H1 (cell line): ENCODE measurements around the gene BCKDHB. TPM values are rescaled to one million over a fixed set of nuclear protein-coding genes. Genes with fewer than 3 reads are reported as not detected.

Experiments
- CTCF ChIA-PET: fragments of 300-600 bp; sonication (Branson Sonifier 250); formaldehyde crosslinking; loops from one replicate; lab custom pipeline; 2021; ENCODE audit not compliant: partially characterized antibody; lab: Charles Lee
- POLR2A ChIA-PET: fragments of 300-600 bp; sonication (Branson Sonifier 250); formaldehyde crosslinking; loops from one replicate; lab custom pipeline; 2021; ENCODE audit warnings: inconsistent platforms; ENCODE audit not compliant: partially characterized antibody; lab: Charles Lee
- DNase-seq, 2 experiments: peaks; one replicate each; pipeline versions ENCODE4 v3.0.0 to v3.0.0-alpha.2; 2010 to 2022; ENCODE audit warnings: low spot score in 2 of 2, low read depth in 1 of 2, mixed read lengths in 1 of 2
- FAIRE-seq: peaks from 2 replicates; lab custom pipeline; 2011; peaks lifted over from hg19 to GRCh38; lab: Jason Lieb, UNC
- H2AFZ ChIP-seq: 2 replicates; pipeline ENCODE4 v1.8.1; 2012; ENCODE audit warnings: low read length, inconsistent platforms
- H2AK5ac ChIP-seq: 2 replicates; pipeline ENCODE4 v1.6.1; 2013; ENCODE audit warnings: low read depth, low read length
- H2BK120ac ChIP-seq: replicated peaks from 2 replicates; pipeline ENCODE3; 2013; ENCODE audit warnings: low read depth, low read length, inconsistent platforms
- H2BK12ac ChIP-seq: 2 replicates; pipeline ENCODE4 v1.6.1; 2013; ENCODE audit warnings: low read depth, low read length
- H2BK15ac ChIP-seq: 2 replicates; pipeline ENCODE4 v1.6.1; 2013; ENCODE audit warnings: low read length
- H2BK20ac ChIP-seq: 2 replicates; pipeline ENCODE4 v1.6.1; 2013; ENCODE audit warnings: low read length
- H2BK5ac ChIP-seq: 2 replicates; pipeline ENCODE4 v1.6.1; 2013; ENCODE audit warnings: low read depth, low read length
- H3K14ac ChIP-seq: 2 replicates; pipeline ENCODE4 v1.6.1; 2013; ENCODE audit warnings: inconsistent platforms; ENCODE audit not compliant: insufficient read length
- H3K18ac ChIP-seq: 2 replicates; pipeline ENCODE4 v1.6.1; 2013; ENCODE audit warnings: low read length; ENCODE audit errors: extremely low read depth
- H3K23ac ChIP-seq: 2 replicates; pipeline ENCODE4 v1.6.1; 2013; ENCODE audit warnings: inconsistent platforms; ENCODE audit not compliant: insufficient read length
- H3K23me2 ChIP-seq: 2 replicates; pipeline ENCODE4 v1.6.1; 2013; ENCODE audit warnings: low read depth, low read length
- H3K27ac ChIP-seq: 2 replicates; pipeline ENCODE4 v1.6.1; 2011; ENCODE audit warnings: low read depth, low read length, inconsistent platforms
- H3K27me3 ChIP-seq, 4 experiments: replicated peaks in 1 of 4; 1 replicate in 1 of 4; 2 replicates in 3 of 4; pipeline versions ENCODE4 v1.6.1 to v1.8.1; 2011 to 2013; ENCODE audit warnings: low read length in 3 of 4, mild to moderate bottlenecking in 3 of 4, inconsistent platforms in 2 of 4, mixed read lengths in 2 of 4, moderate library complexity in 1 of 4; ENCODE audit not compliant: control insufficient read depth in 3 of 4, insufficient read depth in 3 of 4; ENCODE audit errors: extremely low read depth in 1 of 4
- H3K36me3 ChIP-seq, 4 experiments: 2 replicates each; pipeline versions ENCODE4 v1.6.1 to v1.8.1; 2011 to 2013; ENCODE audit warnings: mild to moderate bottlenecking in 4 of 4, low read length in 3 of 4, moderate library complexity in 2 of 4, control low read depth in 1 of 4, inconsistent platforms in 1 of 4; ENCODE audit not compliant: insufficient read depth in 4 of 4, control insufficient read depth in 2 of 4
- H3K4ac ChIP-seq: replicated peaks from 2 replicates; pipeline ENCODE3; 2013; ENCODE audit warnings: low read length, low read depth, mixed read lengths, inconsistent platforms; ENCODE audit not compliant: insufficient read length
- H3K4me1 ChIP-seq, 4 experiments: replicated peaks in 1 of 4; 1 replicate in 1 of 4; 2 replicates in 3 of 4; pipeline versions ENCODE4 v1.6.1 to v1.8.1; 2011 to 2013; ENCODE audit warnings: low read length in 3 of 4, inconsistent platforms in 2 of 4, mixed read lengths in 1 of 4; ENCODE audit not compliant: insufficient read depth in 4 of 4, control insufficient read depth in 3 of 4
- H3K4me2 ChIP-seq, 2 experiments: 2 replicates each; pipeline versions ENCODE4 v1.6.1 to v1.8.1; 2011 to 2013; ENCODE audit warnings: low read depth in 2 of 2, low read length in 2 of 2, control low read depth in 1 of 2, inconsistent platforms in 1 of 2, mild to moderate bottlenecking in 1 of 2; ENCODE audit not compliant: insufficient read depth in 1 of 2
- H3K4me3 ChIP-seq, 4 experiments: fragments of 200-600, 300-600 bp in 1 of 4; sonication (generic), shearing (Covaris generic), sonication (Bioruptor Twin) in 1 of 4; 2 replicates each; pipeline versions ENCODE4 v1.5.1 to v1.8.1; 2011 to 2016; ENCODE audit warnings: low read length in 4 of 4, low read depth in 3 of 4, control low read depth in 2 of 4, inconsistent platforms in 2 of 4, mild to moderate bottlenecking in 2 of 4, mixed read lengths in 1 of 4, moderate library complexity in 1 of 4; ENCODE audit not compliant: insufficient read depth in 2 of 4; ENCODE audit errors: extremely low read depth in 1 of 4
- H3K56ac ChIP-seq: replicated peaks from 2 replicates; pipeline ENCODE3; 2013; ENCODE audit warnings: low read depth, mild to moderate bottlenecking, mixed read lengths, low read length, inconsistent platforms; ENCODE audit not compliant: insufficient read length
- H3K79me1 ChIP-seq: 2 replicates; pipeline ENCODE4 v1.6.1; 2013; ENCODE audit warnings: low read depth, low read length, control low read depth
- H3K79me2 ChIP-seq, 2 experiments: 2 replicates each; pipeline versions ENCODE4 v1.6.1 to v1.8.1; 2012 to 2013; ENCODE audit warnings: low read length in 2 of 2, mild to moderate bottlenecking in 2 of 2, inconsistent platforms in 1 of 2; ENCODE audit not compliant: insufficient read depth in 2 of 2, control insufficient read depth in 1 of 2
- H3K9ac ChIP-seq, 4 experiments: replicated peaks in 1 of 4; 1 replicate in 1 of 4; 2 replicates in 3 of 4; pipeline versions ENCODE4 v1.6.1 to v1.8.1; 2011 to 2013; ENCODE audit warnings: low read depth in 3 of 4, low read length in 3 of 4, control low read depth in 2 of 4, mild to moderate bottlenecking in 2 of 4, moderate library complexity in 2 of 4, inconsistent platforms in 1 of 4; ENCODE audit errors: extremely low read depth in 1 of 4
- H3K9me3 ChIP-seq, 2 experiments: 2 replicates each; pipeline versions ENCODE4 v1.6.1 to v1.8.1; 2012 to 2013; ENCODE audit warnings: mild to moderate bottlenecking in 2 of 2, moderate library complexity in 2 of 2, control low read depth in 1 of 2, inconsistent platforms in 1 of 2, low read depth in 1 of 2, low read length in 1 of 2, mixed read lengths in 1 of 2; ENCODE audit not compliant: insufficient read depth in 2 of 2
- H4K20me1 ChIP-seq, 2 experiments: replicated peaks in 1 of 2; 2 replicates each; pipeline versions ENCODE3 to v1.8.1; 2011 to 2013; ENCODE audit warnings: inconsistent platforms in 2 of 2, low read length in 2 of 2, mild to moderate bottlenecking in 1 of 2; ENCODE audit not compliant: insufficient read depth in 2 of 2, control insufficient read depth in 1 of 2
- H4K5ac ChIP-seq: 2 replicates; pipeline ENCODE4 v1.6.1; 2013; ENCODE audit warnings: low read length, low read depth, mixed read lengths, inconsistent platforms; ENCODE audit not compliant: insufficient read length
- H4K8ac ChIP-seq: 2 replicates; pipeline ENCODE4 v1.8.0; 2013; ENCODE audit warnings: mild to moderate bottlenecking, moderate library complexity, low read length, inconsistent platforms; ENCODE audit not compliant: insufficient read depth; ENCODE audit errors: extremely low read depth
- H4K91ac ChIP-seq: replicated peaks from 2 replicates; pipeline ENCODE3; 2013; ENCODE audit warnings: low read length, mixed read lengths, inconsistent platforms; ENCODE audit not compliant: insufficient read length
- BACH1 ChIP-seq: IDR thresholded peaks from 2 replicates; pipeline ENCODE4 v1.6.1; 2012; ENCODE audit warnings: low read length, improper control_type of control experiment
- BCL11A ChIP-seq, 2 experiments: IDR thresholded peaks; one replicate each; pipeline ENCODE4 v1.6.1; 2011; ENCODE audit warnings: low read depth in 2 of 2, low read length in 2 of 2, mild to moderate bottlenecking in 2 of 2
- CBX8 ChIP-seq: fragments of 300-800, 300-1000 bp; sonication (generic); IDR thresholded peaks from 2 replicates; pipeline ENCODE4 v1.7.1; 2016; ENCODE audit warnings: low read depth, low read length, borderline replicate concordance
- EP300 ChIP-seq, 2 experiments: IDR thresholded peaks; 1 replicate in 1 of 2; 2 replicates in 1 of 2; pipeline ENCODE4 v1.6.1; 2011 to 2012; ENCODE audit warnings: low read depth in 2 of 2, low read length in 2 of 2, mild to moderate bottlenecking in 2 of 2, borderline replicate concordance in 1 of 2, inconsistent platforms in 1 of 2, moderate library complexity in 1 of 2
- POU5F1 ChIP-seq: IDR thresholded peaks from 2 replicates; pipeline ENCODE4 v1.6.1; 2011; ENCODE audit warnings: low read depth, mild to moderate bottlenecking, low read length, moderate library complexity
- RAD21 ChIP-seq, 2 experiments: IDR thresholded peaks in 1 of 2; conservative IDR thresholded peaks in 1 of 2; 2 replicates each; pipeline ENCODE4 v1.6.1; 2011; ENCODE audit warnings: low read depth in 2 of 2, low read length in 2 of 2, improper control_type of control experiment in 1 of 2, inconsistent platforms in 1 of 2, mild to moderate bottlenecking in 1 of 2, moderate library complexity in 1 of 2
- SIRT6 ChIP-seq: IDR thresholded peaks from one replicate; pipeline ENCODE4 v1.7.1; 2012; ENCODE audit warnings: low read length, inconsistent platforms
- SUZ12 ChIP-seq: fragments of 200-600 bp; sonication (generic); IDR thresholded peaks from 2 replicates; pipeline ENCODE4 v1.6.1; 2012; ENCODE audit warnings: mild to moderate bottlenecking, inconsistent platforms, low read length, moderate library complexity, mixed read lengths
- USF2 ChIP-seq: IDR thresholded peaks from 2 replicates; pipeline ENCODE4 v1.6.1; 2011; ENCODE audit warnings: low read length, improper control_type of control experiment
- YY1 ChIP-seq: IDR thresholded peaks from 2 replicates; pipeline ENCODE4 v1.6.1; 2011; ENCODE audit warnings: low read depth, mild to moderate bottlenecking, low read length
- WGBS, 2 experiments: shearing (Covaris generic) in 1 of 2; methylation state at CpG; one replicate each; pipeline versions ENCODE4 v1.1.6 to v1.1.7; 2013 to 2015; ENCODE audit warnings: low lambda C conversion rate in 2 of 2, mixed read lengths in 2 of 2, inconsistent platforms in 1 of 2, low coverage in 1 of 2, missing lambda C conversion rate in 1 of 2; ENCODE audit not compliant: insufficient replicate concordance in 2 of 2, insufficient coverage in 1 of 2, insufficient read length in 1 of 2; ENCODE audit errors: extremely low coverage in 1 of 2, missing lambda C conversion rate in 1 of 2; 5-methylcytosine and 5-hydroxymethylcytosine counted together
- polyA plus RNA-seq, 7 experiments: library from polyadenylated mRNA; depleted of rRNA in 3 of 7; stranded (reverse) in 5 of 7; unstranded in 2 of 7; fragments of >200 nt in 5 of 7; fragments of 200-250 nt in 2 of 7; gene quantifications; 1 replicate in 5 of 7; 2 replicates in 1 of 7; 4 replicates in 1 of 7; pipeline versions ENCODE4 v1.2.1 to v1.2.3, GENCODE V29; 2011 to 2013; ENCODE audit warnings: missing spikeins in 2 of 7, mixed read lengths in 2 of 7
- total RNA-seq: library from RNA; stranded (reverse); fragmentation: NEBNext Ultra II Directional; extraction: Animal tissue kit (Norgen Biotek cat#: 25700); gene quantifications from 2 replicates; pipeline ENCODE4 v1.2.1, GENCODE V29; 2021
- TF ChIP-seq, protein P1 (sequence below): IDR thresholded peaks from 2 replicates; pipeline ENCODE4 v1.6.1; 2012; ENCODE audit warnings: inconsistent platforms

Gene BCKDHB
- total and polyA plus RNA-seq, 2 of the 8 experiments (the other 6 are each of a cell fraction or from before 2014, with no cell fraction given): 22.1 to 30.8 TPM

- POLR2A ChIA-PET: no interaction called here
These were observed 197.5 kb downstream of the BCKDHB start for GRCh38 chr6:80304014-80304413.

More at GRCh38 chr6:80304014-80304413, 197.5 kb downstream of the BCKDHB start:
- Histone ChIP-seq H3K79me1 (no peaks in the 10 kb centered on the region), H3K4ac (no peak overlapping the region), H3K27ac (no peak overlapping the region), H3K56ac (no peak overlapping the region), H3K23ac (no peak overlapping the region), H3K14ac (no peak overlapping the region), H4K20me1 (no peaks in the 10 kb centered on the region), H4K8ac (no peak overlapping the region), H3K23me2 (no peaks in the 10 kb centered on the region), H3K9me3 (no peaks in the 10 kb centered on the region), H3K4me3 (no peak overlapping the region), H2BK15ac (no peak overlapping the region), H3K18ac (no peak overlapping the region), H2BK120ac (no peak overlapping the region), H3K27me3 (peaks cover 0 to 1% (median 0%) of the 10 kb centered on the region in 4 experiments; a peak in 1 of 7 replicates), H2BK5ac (no peak overlapping the region), H2BK12ac (no peak overlapping the region), H3K4me1 (no peaks in the 10 kb centered on the region), H3K9ac (no peak overlapping the region), H2AFZ (no peak overlapping the region), H2BK20ac (no peak overlapping the region), H3K36me3 (no peaks in the 10 kb centered on the region), H3K79me2 (no peaks in the 10 kb centered on the region), H4K91ac (no peak overlapping the region), H4K5ac (no peak overlapping the region), H3K4me2 (no peak overlapping the region), H2AK5ac (no peak overlapping the region)
- 100% methylated on average over 1 of the region's 1 CpG; no CpG with 5 or more reads in 1 of the 2 experiments for WGBS, 2 experiments
- no peak for TF ChIP-seq SIRT6
- TF ChIP-seq RAD21 (IDR thresholded peaks at IDR 0.05 in 1 of 2, conservative IDR thresholded peaks at IDR 0.05 in 1 of 2; ENCODE audit: low read depth in 2 of 2, low read length in 2 of 2): no peak
- TF ChIP-seq BACH1: no peak
- TF ChIP-seq BCL11A (IDR thresholded peaks at IDR 0.05; ENCODE audit: low read depth in 2 of 2, low read length in 2 of 2): no peak
- TF ChIP-seq YY1: no peak
- TF ChIP-seq EP300 (IDR thresholded peaks at IDR 0.05; ENCODE audit: borderline replicate concordance in 1 of 2, low read depth in 2 of 2, low read length in 2 of 2): no peak
- no peak for TF ChIP-seq SUZ12
- no peak for TF ChIP-seq USF2
- TF ChIP-seq, protein P1, sequence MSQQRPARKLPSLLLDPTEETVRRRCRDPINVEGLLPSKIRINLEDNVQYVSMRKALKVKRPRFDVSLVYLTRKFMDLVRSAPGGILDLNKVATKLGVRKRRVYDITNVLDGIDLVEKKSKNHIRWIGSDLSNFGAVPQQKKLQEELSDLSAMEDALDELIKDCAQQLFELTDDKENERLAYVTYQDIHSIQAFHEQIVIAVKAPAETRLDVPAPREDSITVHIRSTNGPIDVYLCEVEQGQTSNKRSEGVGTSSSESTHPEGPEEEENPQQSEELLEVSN: no peak
- TF ChIP-seq CBX8: no peak
- TF ChIP-seq POU5F1: no peak
- DNase-seq (no peak), FAIRE-seq (no peak)
- CTCF ChIA-PET: interaction anchor here (1.1 kb wide), 1 partner anchor 10 kb away, joined by 3 read pairs; no protein-coding TSS in a partner anchor
